Kidney (tissue), 14 donors: ENCODE measurements around the gene ZNF70. TPM values are rescaled to one million over a fixed set of nuclear protein-coding genes. Genes with fewer than 3 reads are reported as not detected.
A peak's percentile ranks its signal among the peaks of the same experiment; 100 is the strongest.
"Not testable (repeated sequence)": the region's sequence is repeated elsewhere in the genome, so short reads cannot be mapped to it uniquely, and the experiment has no call there.

Experiments used
- DNase-seq, 5 donors: peaks; one replicate each; pipeline ENCODE4 v3.0.0-alpha.2; 2013 to 2020
- FAIRE-seq: peaks from 2 replicates; lab custom pipeline; 2012; peaks lifted over from hg19 to GRCh38; lab: Jason Lieb, UNC
- H3K27ac ChIP-seq, 2 donors: one replicate each; pipeline ENCODE4 v1.7.0; 2013; ENCODE audit warnings: low read depth in 2 of 2, low read length in 2 of 2, inconsistent platforms in 1 of 2
- H3K27me3 ChIP-seq: one replicate; pipeline ENCODE4 v1.7.1; 2013; ENCODE audit warnings: low read length, inconsistent platforms; ENCODE audit not compliant: control insufficient read depth, insufficient read depth
- H3K36me3 ChIP-seq, 3 donors: one replicate each; pipeline versions ENCODE4 v1.7.0 to v1.7.1; 2013; ENCODE audit warnings: low read length in 3 of 3, control low read depth in 1 of 3, inconsistent platforms in 1 of 3; ENCODE audit not compliant: insufficient read depth in 3 of 3, control insufficient read depth in 2 of 3
- H3K4me1 ChIP-seq, 3 donors: one replicate each; pipeline versions ENCODE4 v1.7.0 to v1.7.1; 2013; ENCODE audit warnings: low read length in 3 of 3, inconsistent platforms in 1 of 3, low read depth in 1 of 3; ENCODE audit not compliant: control insufficient read depth in 2 of 3, insufficient read depth in 2 of 3
- H3K4me3 ChIP-seq, 3 donors: one replicate each; pipeline versions ENCODE4 v1.7.0 to v1.8.1; 2013; ENCODE audit warnings: low read length in 3 of 3, control low read depth in 1 of 3, inconsistent platforms in 1 of 3
- H3K9ac ChIP-seq, 3 donors: one replicate each; pipeline versions ENCODE4 v1.7.0 to v1.7.1; 2013; ENCODE audit warnings: low read length in 3 of 3, control low read depth in 1 of 3, inconsistent platforms in 1 of 3
- H3K9me3 ChIP-seq, 3 donors: one replicate each; pipeline versions ENCODE4 v1.7.0 to v1.7.1; 2013; ENCODE audit warnings: low read length in 3 of 3, control low read depth in 1 of 3, inconsistent platforms in 1 of 3; ENCODE audit not compliant: control insufficient read depth in 2 of 3, insufficient read depth in 1 of 3
- intact Hi-C: fragments of 100-400 bp; cut with DNase I; formaldehyde crosslinking; loops from one replicate; pipeline ENCODE4 v1.11.1; 2022
- polyA plus RNA-seq: library from polyadenylated mRNA; stranded (reverse); fragments of 350-450 nt; fragmentation: Illumina TruSeq; extraction: RNeasy Lipid Tissue Mini Kit (QIAGEN cat#74804); gene quantifications from one replicate; pipeline ENCODE4 v1.2.3, GENCODE V29; 2014; ENCODE audit warnings: low read depth, low replicate concordance; ENCODE audit not compliant: insufficient read depth
- total RNA-seq: library from RNA; stranded (reverse); fragmentation: NEBNext Ultra II Directional; extraction: Animal tissue kit (Norgen Biotek cat#: 25700); gene quantifications from one replicate; pipeline ENCODE4 v1.2.1, GENCODE V29; 2021
- TF ChIP-seq, protein P1 (sequence below): IDR thresholded peaks from 3 replicates; pipeline ENCODE4 v1.5.1; 2012; ENCODE audit warnings: mild to moderate bottlenecking, moderate library complexity, borderline replicate concordance; ENCODE audit not compliant: insufficient read depth; ENCODE audit errors: extremely low read depth
- donor health status: control.
- donor health status: control.
- donor health status: control.
- donor health status: control.
- donor health status: control.
- donor health status: DM: yes; HTN: yes; CAD: no.
- donor health status: Normal renal cell carcinoma (clear cell type).

ZNF70 gene
- total and polyA plus RNA-seq, 2 donors from 2014 or later: 1.1 to 6.6 TPM

DNA sequence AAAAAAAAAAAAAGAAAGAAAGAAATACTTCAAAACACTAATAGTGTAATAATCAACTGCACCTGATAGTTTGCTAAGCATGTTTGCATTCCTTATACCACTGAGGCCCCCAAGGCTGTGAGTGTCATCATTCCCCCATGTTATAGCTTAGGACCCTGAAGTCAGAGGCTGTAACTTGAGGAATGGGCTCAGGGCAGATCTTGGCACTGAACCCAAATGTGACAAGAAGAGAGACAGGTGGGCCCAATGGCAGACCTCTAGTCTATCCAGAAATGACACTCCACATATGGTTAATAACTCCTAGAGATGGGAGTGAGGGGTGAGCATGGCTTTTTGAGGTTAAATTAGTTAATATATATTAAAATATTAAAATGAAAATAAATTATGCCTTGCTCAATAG is 13.2 kb downstream of the ZNF70 start:
- no peaks in the 10 kb centered on the region for H3K9me3 ChIP-seq
- no peaks in the 10 kb centered on the region for H3K27me3 ChIP-seq
- intact Hi-C loops: no loop called here
- H3K27ac ChIP-seq: no peak overlapping the region
- H3K9ac ChIP-seq: no peak overlapping the region
- no peaks in the 10 kb centered on the region for H3K4me1 ChIP-seq
- DNase-seq (no peak), FAIRE-seq (no peak)
- H3K4me3 ChIP-seq: no peak overlapping the region
- H3K36me3 ChIP-seq: peaks cover 0 to 5% (median 0%) of the 10 kb centered on the region in 3 donors
- TF ChIP-seq, protein P1, sequence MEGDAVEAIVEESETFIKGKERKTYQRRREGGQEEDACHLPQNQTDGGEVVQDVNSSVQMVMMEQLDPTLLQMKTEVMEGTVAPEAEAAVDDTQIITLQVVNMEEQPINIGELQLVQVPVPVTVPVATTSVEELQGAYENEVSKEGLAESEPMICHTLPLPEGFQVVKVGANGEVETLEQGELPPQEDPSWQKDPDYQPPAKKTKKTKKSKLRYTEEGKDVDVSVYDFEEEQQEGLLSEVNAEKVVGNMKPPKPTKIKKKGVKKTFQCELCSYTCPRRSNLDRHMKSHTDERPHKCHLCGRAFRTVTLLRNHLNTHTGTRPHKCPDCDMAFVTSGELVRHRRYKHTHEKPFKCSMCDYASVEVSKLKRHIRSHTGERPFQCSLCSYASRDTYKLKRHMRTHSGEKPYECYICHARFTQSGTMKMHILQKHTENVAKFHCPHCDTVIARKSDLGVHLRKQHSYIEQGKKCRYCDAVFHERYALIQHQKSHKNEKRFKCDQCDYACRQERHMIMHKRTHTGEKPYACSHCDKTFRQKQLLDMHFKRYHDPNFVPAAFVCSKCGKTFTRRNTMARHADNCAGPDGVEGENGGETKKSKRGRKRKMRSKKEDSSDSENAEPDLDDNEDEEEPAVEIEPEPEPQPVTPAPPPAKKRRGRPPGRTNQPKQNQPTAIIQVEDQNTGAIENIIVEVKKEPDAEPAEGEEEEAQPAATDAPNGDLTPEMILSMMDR: no peak

DNA sequence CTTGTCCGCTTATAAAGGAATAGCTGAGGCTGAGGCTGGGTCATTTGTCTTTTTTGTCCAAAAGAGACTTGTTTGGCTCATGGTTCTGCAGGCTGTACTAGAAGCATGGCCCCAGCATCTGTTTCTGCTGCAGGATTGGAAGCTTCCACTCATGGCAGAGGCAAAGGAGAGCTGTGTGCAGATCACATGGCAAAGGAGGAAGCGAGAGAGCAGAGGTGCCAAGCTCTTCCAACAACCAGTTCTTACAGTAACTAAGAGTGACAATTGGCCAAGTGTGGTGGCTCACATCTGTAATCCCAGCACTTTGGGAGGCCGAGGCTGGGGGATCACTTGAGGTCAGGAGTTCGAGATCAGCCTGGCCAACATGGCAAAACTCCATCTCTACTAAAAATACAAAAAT is 22.8 kb downstream of the ZNF70 start:
- H3K9ac ChIP-seq, intact Hi-C loops, FAIRE-seq, H3K27ac ChIP-seq, H3K36me3 ChIP-seq, H3K27me3 ChIP-seq, H3K9me3 ChIP-seq, H3K4me1 ChIP-seq, H3K4me3 ChIP-seq: not testable (repeated sequence)
- peak in 1 of 5 donors; percentile 10 for DNase-seq

DNA sequence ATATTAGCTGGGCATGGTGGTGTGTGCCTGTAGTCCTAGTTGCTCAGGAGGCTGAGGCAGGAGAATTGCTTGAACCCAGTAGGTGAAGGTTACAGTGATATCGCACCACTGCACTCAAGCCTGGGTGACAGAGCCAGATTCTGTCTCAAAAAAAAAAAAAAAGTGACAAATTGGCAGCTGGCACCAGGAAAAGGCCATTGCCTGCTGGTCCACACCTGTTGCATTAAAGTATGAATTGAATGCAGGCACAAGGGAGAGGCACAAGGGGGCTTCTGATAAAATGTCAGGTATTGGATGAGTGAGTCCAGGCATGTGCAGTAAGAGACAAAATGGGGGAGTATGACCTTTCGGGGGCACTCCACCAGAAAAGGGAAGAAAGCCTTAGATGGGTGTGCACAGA is 28.2 kb downstream of the ZNF70 start:
- Histone ChIP-seq H3K27me3 (no peaks in the 10 kb centered on the region), H3K9me3 (no peaks in the 10 kb centered on the region), H3K4me1 (no peaks in the 10 kb centered on the region), H3K27ac (no peak overlapping the region), H3K36me3 (no peaks in the 10 kb centered on the region), H3K4me3 (no peak overlapping the region), H3K9ac (no peak overlapping the region)
- no peak for DNase-seq
- FAIRE-seq: no peak
- intact Hi-C loops: no loop called here
- TF ChIP-seq, protein P1: no peak

DNA sequence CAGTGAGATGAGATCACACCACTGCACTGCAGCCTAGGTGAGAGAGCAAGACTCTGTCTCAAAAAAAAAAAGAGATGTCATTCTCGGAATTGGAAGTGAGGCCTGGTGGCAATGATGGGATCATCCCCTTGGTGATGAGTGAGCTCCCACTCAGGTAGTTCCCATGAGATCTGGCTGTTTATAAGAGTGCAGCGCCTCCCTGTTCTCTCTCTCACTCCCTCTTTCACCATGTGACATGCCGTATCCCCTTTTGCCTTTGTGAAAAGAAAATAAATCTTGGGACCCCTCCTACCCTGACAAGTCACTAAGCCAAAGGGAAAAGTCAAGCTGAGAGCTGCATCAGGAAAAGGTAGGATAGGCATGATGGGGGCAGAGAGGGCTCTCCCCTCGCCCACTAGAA is 28.8 kb downstream of the ZNF70 start:
- H3K4me3 ChIP-seq: no peak overlapping the region
- intact Hi-C loops: no loop called here
- TF ChIP-seq, protein P1: no peak
- FAIRE-seq (no peak), DNase-seq (peak in 2 of 5 donors; percentile 9 to 10)
- H3K27me3 ChIP-seq: no peaks in the 10 kb centered on the region
- no peaks in the 10 kb centered on the region for H3K9me3 ChIP-seq
- no peak overlapping the region for H3K27ac ChIP-seq
- no peaks in the 10 kb centered on the region for H3K36me3 ChIP-seq
- no peak overlapping the region for H3K9ac ChIP-seq
- H3K4me1 ChIP-seq: peaks cover 0 to 4% (median 0%) of the 10 kb centered on the region in 3 donors
